NCI-H2171 (cell line): Measurements from ENCODE around the gene COL15A1.

Experiments used
- DNase-seq: peaks from one replicate; lab custom pipeline; 2025; lab: John Stamatoyannopoulos, UW

COL15A1 gene

GRCh38 chr9:99056886-99057664 is 113.4 kb downstream of the COL15A1 start:
- DNase-seq, result no peak

DNA sequence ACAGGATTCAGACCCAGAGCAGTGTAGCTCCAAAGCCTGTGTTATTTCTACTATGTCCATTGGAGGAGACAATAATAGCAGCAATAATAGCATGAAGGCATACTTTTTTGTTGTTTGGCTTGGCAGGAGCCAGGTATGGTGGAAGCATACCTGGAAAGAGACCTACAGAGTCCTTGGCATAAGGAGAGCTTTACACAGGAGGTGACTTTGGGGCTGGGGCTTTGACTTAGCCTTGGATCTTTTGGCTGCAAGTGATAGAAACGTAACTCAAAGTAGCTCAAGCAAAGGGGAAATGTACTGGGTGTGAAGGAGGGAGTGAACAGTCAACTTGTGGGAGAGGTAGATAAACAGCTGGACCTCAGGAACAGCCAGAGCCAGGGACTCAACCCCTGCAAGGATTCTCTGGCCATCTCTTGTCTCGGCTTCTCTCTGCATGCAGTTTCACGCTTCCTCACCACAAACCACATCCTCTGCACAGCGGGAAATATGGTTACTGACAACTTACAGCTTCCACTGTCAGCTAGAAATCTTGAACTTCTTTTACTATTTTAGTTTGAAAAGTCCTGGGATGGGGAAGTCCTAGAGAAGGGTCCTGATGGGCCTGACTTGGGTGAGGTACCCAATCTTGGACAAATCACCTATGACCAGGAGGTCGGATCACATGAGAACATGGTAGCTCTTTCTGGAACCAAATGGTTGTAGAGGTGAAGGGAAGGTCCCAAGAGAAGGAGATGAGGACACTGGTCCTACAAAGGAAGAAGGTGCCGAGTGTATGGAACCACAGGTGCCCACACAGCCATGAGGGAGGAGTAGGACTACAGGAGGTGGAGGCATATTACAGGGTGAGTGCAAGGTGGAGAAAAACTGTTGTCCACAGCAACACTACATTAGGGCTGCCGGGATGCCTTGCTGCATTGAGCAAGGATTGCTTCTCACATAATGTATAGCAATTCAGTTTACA is 114.2 kb downstream of the COL15A1 start:
- DNase-seq, result no peak

DNA sequence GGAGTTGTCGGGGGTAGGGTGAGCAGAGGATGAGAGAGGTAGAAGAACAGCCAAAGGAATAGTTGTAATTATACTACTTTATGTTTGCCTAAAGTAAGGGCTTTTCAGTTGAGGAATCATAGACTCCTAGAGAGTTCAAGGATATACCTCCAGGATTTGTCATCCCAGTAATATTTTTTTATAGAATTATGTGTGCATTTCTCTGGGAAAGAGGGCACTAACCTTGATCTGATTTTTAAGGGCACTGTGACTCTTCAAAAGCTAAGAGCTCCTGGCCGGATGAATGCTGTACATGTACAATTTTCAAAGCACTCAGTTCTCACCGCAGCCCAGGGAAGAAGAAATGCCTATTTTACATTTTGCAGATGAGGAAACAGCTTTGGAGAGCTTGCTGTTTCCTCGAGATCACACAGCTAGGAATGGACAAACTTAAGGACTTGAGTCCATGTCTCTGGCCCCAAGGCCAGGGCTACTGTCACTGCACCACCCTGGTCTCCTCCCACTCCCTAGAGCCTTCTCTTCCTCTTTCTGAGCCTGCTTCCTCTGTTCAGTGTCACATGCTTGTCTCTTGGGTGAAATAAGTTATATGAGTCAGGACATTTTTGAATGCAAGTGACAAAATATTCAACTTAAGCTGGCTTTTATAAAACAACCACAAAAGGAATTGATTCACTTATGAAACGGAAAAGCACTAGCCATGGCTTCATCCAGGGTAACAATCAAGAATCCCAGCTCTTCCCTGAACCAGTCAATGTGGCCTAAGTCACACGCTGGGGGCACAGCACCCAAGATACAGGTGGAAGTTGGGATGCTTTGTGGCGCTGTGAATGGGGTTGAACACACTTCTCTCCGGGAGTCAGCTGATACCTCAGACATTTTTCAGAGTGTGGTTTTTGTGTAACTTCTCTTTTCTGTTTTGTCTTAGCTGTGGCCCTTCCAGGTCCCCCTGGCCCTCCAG is 115.5 kb downstream of the COL15A1 start:
- no peak for DNase-seq

GRCh38 chr9:99060621-99061020 is 116.9 kb downstream of the COL15A1 start:
- no peak for DNase-seq

DNA sequence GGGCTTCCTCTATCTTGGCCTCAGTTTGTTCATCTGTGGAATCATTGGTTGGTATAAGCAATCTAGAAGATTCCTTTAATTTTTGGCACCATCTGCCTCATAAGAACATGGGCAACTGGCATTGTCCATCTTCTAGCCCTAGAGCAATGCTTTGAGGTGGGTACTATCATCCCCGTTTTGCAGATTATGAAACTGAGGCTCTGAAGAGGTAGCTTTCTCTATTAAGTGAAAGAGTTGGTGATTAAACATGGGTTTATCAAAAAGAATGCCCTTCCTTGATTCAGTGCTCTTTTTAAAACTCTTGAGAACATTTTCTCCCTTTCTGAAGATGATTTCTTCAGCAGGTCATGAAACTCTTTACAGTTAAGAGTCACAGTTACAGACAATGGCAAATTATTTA is 118.8 kb downstream of the COL15A1 start:
- no peak for DNase-seq

DNA sequence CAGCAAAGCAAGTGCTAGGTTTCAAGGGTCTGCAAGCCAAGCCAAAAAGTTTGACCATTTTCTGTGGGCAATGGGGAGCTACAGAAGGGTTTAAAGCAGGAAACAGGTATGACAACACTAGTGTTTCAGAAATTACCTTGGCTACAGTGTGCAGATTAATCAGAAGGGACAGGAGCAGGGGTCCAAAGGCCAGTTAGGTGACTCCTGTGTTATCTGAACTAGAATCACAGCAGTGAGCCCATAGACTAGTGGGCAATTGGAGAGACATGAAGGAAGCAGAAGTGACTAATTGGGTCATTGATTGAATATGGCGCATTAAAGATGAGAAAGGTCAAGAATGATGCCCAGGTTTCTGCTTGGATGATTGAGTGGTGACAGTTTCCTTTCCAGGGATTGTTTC is 119.8 kb downstream of the COL15A1 start:
- DNase-seq, result no peak

GRCh38 chr9:99066571-99066970 is 122.9 kb downstream of the COL15A1 start:
- no peak for DNase-seq

- DNase-seq, result no peak
Observed at GRCh38 chr9:99069075-99069474, 125.4 kb downstream of the COL15A1 start.

- no peak for DNase-seq
Observed at GRCh38 chr9:99069546-99069945, 125.8 kb downstream of the COL15A1 start.

GRCh38 chr9:99070681-99071080 is 127.0 kb downstream of the COL15A1 start:
- DNase-seq, result no peak

DNA sequence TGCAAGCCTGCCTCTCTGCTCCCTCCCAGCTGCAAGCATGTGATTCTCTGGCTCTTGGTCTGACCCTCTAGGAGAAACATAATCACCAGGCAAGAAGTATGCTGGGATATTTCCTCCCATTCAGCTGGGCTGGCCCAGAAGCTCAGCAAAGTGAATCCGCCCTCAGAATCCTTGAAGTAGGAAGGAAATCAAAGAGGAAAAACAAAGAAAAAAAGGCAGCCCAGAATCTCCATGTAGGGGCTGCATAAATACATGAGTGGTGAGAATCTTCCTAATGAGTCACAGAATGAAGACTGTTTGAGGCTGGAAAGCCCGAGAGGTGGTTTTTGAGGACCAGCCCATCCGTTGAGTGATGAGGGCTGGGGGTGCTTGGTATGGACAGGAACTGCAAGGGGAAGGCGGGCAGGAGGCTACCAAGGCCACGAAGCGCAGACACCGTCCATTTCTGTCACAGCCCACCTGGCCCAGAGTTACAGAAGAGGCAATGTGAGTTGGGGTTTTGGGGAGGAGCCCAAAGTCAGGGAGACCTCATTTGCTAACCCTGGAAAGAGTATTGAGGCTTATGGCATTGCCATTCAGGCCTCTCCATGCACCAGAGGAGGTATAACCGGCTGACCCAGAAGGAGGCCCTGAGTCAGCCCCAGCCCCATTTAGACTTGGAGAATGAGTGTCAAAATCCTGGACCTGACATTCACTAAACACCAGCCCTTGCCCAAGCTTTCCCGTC is 127.8 kb downstream of the COL15A1 start:
- DNase-seq, result no peak

DNA sequence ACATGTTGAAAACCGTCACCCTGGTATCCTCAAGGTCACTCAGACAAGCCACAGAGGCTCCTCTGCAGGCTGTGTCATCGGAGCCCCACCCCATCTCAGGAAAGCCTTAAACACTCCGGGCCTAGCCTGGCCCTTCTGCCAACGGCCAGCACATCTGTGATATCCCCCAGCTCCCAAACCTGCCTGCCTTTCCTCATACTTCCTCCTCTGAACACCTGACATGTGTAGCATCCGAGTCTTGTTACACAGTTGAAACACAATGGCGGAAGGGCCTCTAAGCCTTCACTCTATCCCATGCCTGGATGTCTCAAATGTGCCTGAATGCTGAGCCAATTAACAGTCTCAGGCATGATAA is 128.3 kb downstream of the COL15A1 start:
- no peak for DNase-seq

- DNase-seq, result no peak
Observed at GRCh38 chr9:99073347-99073746, 129.6 kb downstream of the COL15A1 start.

- no peak for DNase-seq
Observed at GRCh38 chr9:99073985-99074901, 130.5 kb downstream of the COL15A1 start.

- no peak for DNase-seq
Observed at GRCh38 chr9:99074902-99075245, 131.2 kb downstream of the COL15A1 start.

DNA sequence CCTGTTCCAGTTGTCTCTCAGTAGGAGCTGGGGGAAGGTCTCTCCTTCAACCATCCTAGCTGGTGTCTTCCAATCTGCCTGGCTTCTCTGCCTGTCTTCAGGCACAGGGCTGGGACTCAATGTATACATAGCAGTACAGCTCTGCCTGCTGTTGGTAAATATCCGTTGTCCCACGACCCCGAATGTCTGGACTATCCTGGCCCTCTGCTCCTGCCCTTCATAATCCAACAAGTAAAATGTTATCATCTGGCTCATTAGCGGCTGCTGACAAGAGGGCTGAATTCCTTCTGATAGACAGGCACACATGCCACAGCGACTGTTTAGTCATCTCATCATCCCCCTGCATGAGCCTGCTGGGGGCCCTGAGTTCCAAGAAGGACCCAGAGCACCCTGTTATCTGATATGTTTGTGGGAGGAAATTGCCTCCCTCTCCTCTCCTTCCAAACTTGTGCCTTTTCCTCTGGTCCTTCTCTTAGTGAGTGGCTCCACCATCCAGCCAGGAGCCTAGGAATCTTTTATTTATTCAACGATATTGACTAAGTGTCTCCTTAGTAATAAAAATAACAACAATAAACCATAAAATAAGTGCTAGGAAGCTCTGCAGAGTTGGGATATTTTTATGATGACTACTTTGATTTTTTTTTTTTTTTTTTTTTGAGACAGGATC is 131.7 kb downstream of the COL15A1 start:
- DNase-seq, result no peak

- no peak for DNase-seq
Observed at GRCh38 chr9:99076030-99076429, 132.3 kb downstream of the COL15A1 start.

- no peak for DNase-seq
Observed at GRCh38 chr9:99076483-99077171, 132.9 kb downstream of the COL15A1 start.

DNA sequence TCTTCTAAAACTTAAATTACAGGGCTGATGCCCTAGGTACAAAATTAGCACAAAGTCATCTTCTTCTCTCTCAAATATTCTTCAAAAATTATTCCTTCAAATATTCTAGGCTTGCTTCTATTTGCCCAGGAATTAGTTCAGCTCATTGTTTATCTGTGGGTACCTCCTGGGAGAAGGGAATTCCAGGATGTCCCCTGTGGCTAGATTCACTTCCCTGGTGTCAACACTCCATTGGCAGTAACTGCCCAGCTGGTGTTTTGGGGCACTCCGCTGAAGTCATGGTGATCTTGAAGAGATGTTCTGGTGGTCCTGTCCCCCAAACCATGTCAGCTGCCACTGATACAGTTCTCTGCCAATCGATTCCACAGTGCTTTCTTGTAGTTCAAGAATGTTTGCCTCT is 135.0 kb downstream of the COL15A1 start:
- no peak for DNase-seq
